GM12878 (cell line): ENCODE measurements around the gene MSL3.

ENCODE experiments used
- BRCA1 ChIP-seq: IDR thresholded peaks from 2 replicates; pipeline ENCODE4 v1.6.1; 2011; ENCODE audit warnings: low read depth, low read length, improper control_type of control experiment
- CTCF ChIP-seq, 3 experiments: IDR thresholded peaks in 2 of 3; conservative IDR thresholded peaks in 1 of 3; 2 replicates each; pipeline ENCODE4 v1.5.1; 2011; ENCODE audit warnings: low read depth in 3 of 3, low read length in 3 of 3, mild to moderate bottlenecking in 3 of 3, control low read depth in 2 of 3, moderate library complexity in 2 of 3, inconsistent platforms in 1 of 3, mixed read lengths in 1 of 3; ENCODE audit not compliant: control insufficient read depth in 2 of 3, insufficient read depth in 1 of 3; ENCODE audit errors: extremely low read depth in 1 of 3
- EP300 ChIP-seq, 2 experiments: fragments of 150-350 bp in 1 of 2; IDR thresholded peaks; 2 replicates each; pipeline ENCODE4 v1.6.1; 2011 to 2012; ENCODE audit warnings: low read depth in 2 of 2, low read length in 2 of 2, borderline replicate concordance in 1 of 2, improper control_type of control experiment in 1 of 2, inconsistent platforms in 1 of 2; ENCODE audit not compliant: control insufficient read depth in 1 of 2
- FOXK2 ChIP-seq: fragments of 450-650 bp; IDR thresholded peaks from 2 replicates; pipeline ENCODE4 v1.6.1; 2017; ENCODE audit warnings: mild to moderate bottlenecking, moderate library complexity
- NR2C2 ChIP-seq: IDR thresholded peaks from 2 replicates; pipeline ENCODE4 v1.6.1; 2011; ENCODE audit warnings: borderline replicate concordance, low read depth; ENCODE audit not compliant: control insufficient read depth, insufficient read length
- NR2F1 ChIP-seq: fragments of 450-650 bp; conservative IDR thresholded peaks from 2 replicates; pipeline ENCODE4 v1.6.1; 2017; ENCODE audit warnings: mild to moderate bottlenecking
- REST ChIP-seq: IDR thresholded peaks from 2 replicates; pipeline ENCODE4 v1.6.1; 2012; ENCODE audit warnings: mild to moderate bottlenecking, low read depth, low read length
- SIX5 ChIP-seq: IDR thresholded peaks from 2 replicates; pipeline ENCODE4 v1.6.1; 2011; ENCODE audit warnings: mild to moderate bottlenecking, low read depth, low read length, moderate library complexity; ENCODE audit not compliant: severe bottlenecking
- ZNF592 ChIP-seq: fragments of 450-650 bp; IDR thresholded peaks from 2 replicates; pipeline ENCODE4 v1.6.1; 2017; ENCODE audit warnings: mild to moderate bottlenecking, moderate library complexity

- TF ChIP-seq NR2C2 (no peak), CTCF (IDR thresholded peaks at IDR 0.05 in 2 of 3, conservative IDR thresholded peaks at IDR 0.05 in 1 of 3; ENCODE audit: control insufficient read depth in 2 of 3, extremely low read depth in 1 of 3, insufficient read depth in 1 of 3, low read depth in 3 of 3, low read length in 3 of 3) (no peak), NR2F1 (no peak), BRCA1 (no peak), REST (no peak), ZNF592 (no peak), FOXK2 (no peak), SIX5 (no peak), EP300 (IDR thresholded peaks at IDR 0.05; ENCODE audit: borderline replicate concordance in 1 of 2, control insufficient read depth in 1 of 2, low read depth in 2 of 2, low read length in 2 of 2) (no peak)
Observed at GRCh38 chrX:11745881-11746280, 12.2 kb upstream of the MSL3 start.
